ENCODE data around the gene PIP4K2C.

Gene PIP4K2C

GRCh38 chr12:57607958-57608663, 17.1 kb downstream of the PIP4K2C start:
- H3K27me3 Mint-ChIP-seq = no peaks in the 10 kb centered on the region

GRCh38 chr12:57609101-57609780, 18.2 kb downstream of the PIP4K2C start:
- Mint-ChIP-seq H3K4me1 (ENCODE audit: low read depth) (peaks cover 24% of the 10 kb centered on the region), H3K4me3 (no peak overlapping the region), H3K27ac (no peak overlapping the region), H3K36me3 (no peaks in the 10 kb centered on the region), H3K27me3 (no peaks in the 10 kb centered on the region), H3K9me3 (ENCODE audit: low read depth) (no peaks in the 10 kb centered on the region)

More at GRCh38 chr12:57607958-57608663, 17.1 kb downstream of the PIP4K2C start:
- no peak overlapping the region for H3K27ac Mint-ChIP-seq
- H3K9me3 Mint-ChIP-seq (ENCODE audit: low read depth) = no peaks in the 10 kb centered on the region
- peaks cover 35% of the 10 kb centered on the region for H3K4me1 Mint-ChIP-seq (ENCODE audit: low read depth)
- H3K4me3 Mint-ChIP-seq = no peak overlapping the region
- H3K36me3 Mint-ChIP-seq = no peaks in the 10 kb centered on the region

- Mint-ChIP-seq H3K9me3 (ENCODE audit: low read depth) (no peaks in the 10 kb centered on the region), H3K27me3 (no peaks in the 10 kb centered on the region), H3K36me3 (no peaks in the 10 kb centered on the region), H3K27ac (no peak overlapping the region), H3K4me1 (ENCODE audit: low read depth) (peaks cover 21% of the 10 kb centered on the region), H3K4me3 (peak overlapping the region; percentile 81)
These were observed 19.0 kb downstream of the PIP4K2C start for GRCh38 chr12:57609781-57610553.

GRCh38 chr12:57610554-57611107, 19.6 kb downstream of the PIP4K2C start:
- no peak overlapping the region for H3K27ac Mint-ChIP-seq
- no peaks in the 10 kb centered on the region for H3K36me3 Mint-ChIP-seq
- H3K9me3 Mint-ChIP-seq (ENCODE audit: low read depth) = no peaks in the 10 kb centered on the region
- H3K4me3 Mint-ChIP-seq = peak overlapping the region; percentile 81
- H3K27me3 Mint-ChIP-seq = no peaks in the 10 kb centered on the region
- H3K4me1 Mint-ChIP-seq (ENCODE audit: low read depth) = peaks cover 15% of the 10 kb centered on the region

GRCh38 chr12:57611108-57611826, 20.3 kb downstream of the PIP4K2C start, which contains the start of gene ARHGEF25:
TSS of gene ARHGEF25 (plus strand) at chr12:57611435. CDS start at chr12:57611895, 460 bp downstream.
- Mint-ChIP-seq H3K27ac (peak within 1 kb of the TSS; percentile 41), H3K9me3 (ENCODE audit: low read depth) (no peaks in the 10 kb centered on the region), H3K27me3 (peaks cover 4% of the 10 kb centered on the region), H3K4me3 (peak within 1 kb of the TSS; percentile 81), H3K4me1 (ENCODE audit: low read depth) (peaks cover 13% of the 10 kb centered on the region), H3K36me3 (no peaks in the 10 kb centered on the region)

- Mint-ChIP-seq H3K9me3 (ENCODE audit: low read depth) (no peaks in the 10 kb centered on the region), H3K4me3 (peak overlapping the region; percentile 80), H3K27me3 (peaks cover 4% of the 10 kb centered on the region)
These were observed 21.1 kb downstream of the PIP4K2C start for GRCh38 chr12:57611827-57612710.

GRCh38 chr12:57612711-57613426, 21.9 kb downstream of the PIP4K2C start:
- Mint-ChIP-seq H3K27ac (no peak overlapping the region), H3K36me3 (no peaks in the 10 kb centered on the region), H3K4me1 (ENCODE audit: low read depth) (peaks cover 11% of the 10 kb centered on the region), H3K9me3 (ENCODE audit: low read depth) (no peaks in the 10 kb centered on the region), H3K4me3 (no peak overlapping the region), H3K27me3 (peaks cover 11% of the 10 kb centered on the region)

More at GRCh38 chr12:57611827-57612710, 21.1 kb downstream of the PIP4K2C start:
- H3K27ac Mint-ChIP-seq = peak overlapping the region; percentile 41
- peaks cover 11% of the 10 kb centered on the region for H3K4me1 Mint-ChIP-seq (ENCODE audit: low read depth)
- H3K36me3 Mint-ChIP-seq = no peaks in the 10 kb centered on the region

GRCh38 chr12:57613427-57614109, 22.6 kb downstream of the PIP4K2C start:
- Mint-ChIP-seq H3K27me3 (peaks cover 14% of the 10 kb centered on the region), H3K4me1 (ENCODE audit: low read depth) (peaks cover 11% of the 10 kb centered on the region), H3K27ac (no peak overlapping the region), H3K9me3 (ENCODE audit: low read depth) (no peaks in the 10 kb centered on the region), H3K4me3 (no peak overlapping the region), H3K36me3 (no peaks in the 10 kb centered on the region)

- no peak overlapping the region for H3K4me3 Mint-ChIP-seq
These were observed 23.4 kb downstream of the PIP4K2C start for GRCh38 chr12:57614178-57614947.

GRCh38 chr12:57614948-57615500, 24.0 kb downstream of the PIP4K2C start:
- H3K27ac Mint-ChIP-seq = no peak overlapping the region
- H3K27me3 Mint-ChIP-seq = peaks cover 22% of the 10 kb centered on the region
- H3K4me3 Mint-ChIP-seq = no peak overlapping the region
- H3K9me3 Mint-ChIP-seq (ENCODE audit: low read depth) = no peaks in the 10 kb centered on the region
- H3K36me3 Mint-ChIP-seq = no peaks in the 10 kb centered on the region
- peaks cover 13% of the 10 kb centered on the region for H3K4me1 Mint-ChIP-seq (ENCODE audit: low read depth)

More at GRCh38 chr12:57614178-57614947, 23.4 kb downstream of the PIP4K2C start:
- no peaks in the 10 kb centered on the region for H3K9me3 Mint-ChIP-seq (ENCODE audit: low read depth)
- H3K27me3 Mint-ChIP-seq = peaks cover 20% of the 10 kb centered on the region
- no peaks in the 10 kb centered on the region for H3K36me3 Mint-ChIP-seq
- peaks cover 14% of the 10 kb centered on the region for H3K4me1 Mint-ChIP-seq (ENCODE audit: low read depth)
- H3K27ac Mint-ChIP-seq = no peak overlapping the region

GRCh38 chr12:57615637-57616036, 24.6 kb downstream of the PIP4K2C start:
- Mint-ChIP-seq H3K4me1 (ENCODE audit: low read depth) (peaks cover 14% of the 10 kb centered on the region), H3K4me3 (no peak overlapping the region), H3K27me3 (peaks cover 28% of the 10 kb centered on the region), H3K27ac (no peak overlapping the region), H3K36me3 (no peaks in the 10 kb centered on the region), H3K9me3 (ENCODE audit: low read depth) (no peaks in the 10 kb centered on the region)
